Common myeloid progenitor, CD34-positive (primary cell): ENCODE measurements around the gene COQ5.
A peak's percentile ranks its signal among the peaks of the same experiment; 100 is the strongest.
"Not testable (repeated sequence)": the region's sequence is repeated elsewhere in the genome, so short reads cannot be mapped to it uniquely, and the experiment has no call there.

ENCODE experiments used
- CTCF ChIA-PET: fragments of 350-600 bp; sonication (Branson Sonifier 250); formaldehyde crosslinking; loops from one replicate; lab custom pipeline; 2021; ENCODE audit warnings: antibody characterized with exemption; lab: Charles Lee
- POLR2A ChIA-PET: fragments of 350-600 bp; sonication (Branson Sonifier 250); formaldehyde crosslinking; loops from one replicate; lab custom pipeline; 2021; ENCODE audit warnings: antibody characterized with exemption; lab: Charles Lee
- DNase-seq, 3 donors: peaks; one replicate each; pipeline versions ENCODE4 v3.0.0 to v3.0.0-alpha.2; 2013
- H3K27ac ChIP-seq, 2 experiments: 1 replicate in 1 of 2; 2 replicates in 1 of 2; pipeline ENCODE4 v1.7.0; 2013; ENCODE audit warnings: inconsistent platforms in 2 of 2, low read length in 2 of 2, mild to moderate bottlenecking in 2 of 2, low read depth in 1 of 2, moderate library complexity in 1 of 2; ENCODE audit not compliant: severe bottlenecking in 2 of 2, insufficient read depth in 1 of 2, poor library complexity in 1 of 2
- H3K27me3 ChIP-seq, 5 experiments: replicated peaks in 2 of 5; 1 replicate in 3 of 5; 2 replicates in 2 of 5; pipeline versions ENCODE4 v1.6.1 to v1.7.0; 2013; ENCODE audit warnings: low read length in 4 of 5, mild to moderate bottlenecking in 2 of 5, moderate library complexity in 2 of 5, inconsistent platforms in 1 of 5; ENCODE audit not compliant: insufficient read depth in 5 of 5, control insufficient read depth in 4 of 5
- H3K36me3 ChIP-seq, 4 experiments: 1 replicate in 2 of 4; 2 replicates in 2 of 4; pipeline versions ENCODE4 v1.6.1 to v1.7.0; 2013; ENCODE audit warnings: low read length in 3 of 4, control low read depth in 1 of 4, mild to moderate bottlenecking in 1 of 4; ENCODE audit not compliant: control insufficient read depth in 4 of 4, insufficient read depth in 4 of 4
- H3K4me1 ChIP-seq, 4 experiments: 1 replicate in 3 of 4; 2 replicates in 1 of 4; pipeline versions ENCODE4 v1.6.1 to v1.7.1; 2013; ENCODE audit warnings: low read length in 3 of 4, mild to moderate bottlenecking in 3 of 4, control low read depth in 1 of 4, inconsistent platforms in 1 of 4, moderate library complexity in 1 of 4; ENCODE audit not compliant: control insufficient read depth in 4 of 4, insufficient read depth in 4 of 4; ENCODE audit errors: control extremely low read depth in 1 of 4
- H3K4me3 ChIP-seq, 7 experiments: 1 replicate in 4 of 7; 2 replicates in 3 of 7; pipeline versions ENCODE4 v1.5.1 to v1.7.0; 2013; ENCODE audit warnings: mild to moderate bottlenecking in 7 of 7, low read length in 6 of 7, moderate library complexity in 6 of 7, inconsistent platforms in 2 of 7, low read depth in 2 of 7, control low read depth in 1 of 7; ENCODE audit not compliant: insufficient read depth in 4 of 7, control insufficient read depth in 1 of 7; ENCODE audit errors: extremely low read depth in 1 of 7
- H3K9me3 ChIP-seq, 5 experiments: 1 replicate in 4 of 5; 2 replicates in 1 of 5; pipeline versions ENCODE4 v1.6.1 to v1.7.1; 2013; ENCODE audit warnings: low read length in 4 of 5, mild to moderate bottlenecking in 2 of 5, inconsistent platforms in 1 of 5, low read depth in 1 of 5, moderate library complexity in 1 of 5; ENCODE audit not compliant: control insufficient read depth in 4 of 5, insufficient read depth in 2 of 5; ENCODE audit errors: control extremely low read depth in 1 of 5
- WGBS: methylation state at CpG from one replicate; pipeline ENCODE4 v1.1.5; 2013; ENCODE audit not compliant: insufficient coverage; 5-methylcytosine and 5-hydroxymethylcytosine counted together

Gene COQ5

DNA sequence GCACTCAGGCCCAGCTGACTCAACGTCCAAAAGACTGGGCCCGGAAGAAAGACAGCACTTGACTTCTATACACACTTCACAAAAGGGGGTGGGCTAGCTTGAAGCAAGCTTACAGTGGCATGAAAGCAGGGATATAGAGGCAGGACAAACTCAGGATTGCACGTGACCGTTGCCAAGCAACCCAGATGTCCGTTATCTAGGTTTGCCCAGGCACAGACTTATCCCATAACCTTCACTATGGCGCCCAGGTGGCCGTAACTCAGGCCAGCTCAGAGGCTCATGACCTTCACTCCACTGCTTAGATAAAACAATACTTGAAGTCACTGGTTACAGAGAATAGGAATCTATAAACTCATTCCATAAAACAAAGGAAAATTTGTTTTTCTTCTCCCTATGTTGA, 41.4 kb downstream of the COQ5 start:
- H3K27ac ChIP-seq, H3K4me3 ChIP-seq, H3K9me3 ChIP-seq, H3K27me3 ChIP-seq, DNase-seq, H3K4me1 ChIP-seq, POLR2A ChIA-PET: not testable (repeated sequence)
- peaks cover 0 to 14% (median 3%) of the 10 kb centered on the region in 4 experiments for H3K36me3 ChIP-seq
- CTCF ChIA-PET, result interaction anchor here (1.8 kb wide), 1 partner anchor 17 kb away, joined by 6 read pairs; the partner anchor contains the start of gene SRSF9
- WGBS, result 100% methylated on average over 5 of the region's 7 CpGs

DNA sequence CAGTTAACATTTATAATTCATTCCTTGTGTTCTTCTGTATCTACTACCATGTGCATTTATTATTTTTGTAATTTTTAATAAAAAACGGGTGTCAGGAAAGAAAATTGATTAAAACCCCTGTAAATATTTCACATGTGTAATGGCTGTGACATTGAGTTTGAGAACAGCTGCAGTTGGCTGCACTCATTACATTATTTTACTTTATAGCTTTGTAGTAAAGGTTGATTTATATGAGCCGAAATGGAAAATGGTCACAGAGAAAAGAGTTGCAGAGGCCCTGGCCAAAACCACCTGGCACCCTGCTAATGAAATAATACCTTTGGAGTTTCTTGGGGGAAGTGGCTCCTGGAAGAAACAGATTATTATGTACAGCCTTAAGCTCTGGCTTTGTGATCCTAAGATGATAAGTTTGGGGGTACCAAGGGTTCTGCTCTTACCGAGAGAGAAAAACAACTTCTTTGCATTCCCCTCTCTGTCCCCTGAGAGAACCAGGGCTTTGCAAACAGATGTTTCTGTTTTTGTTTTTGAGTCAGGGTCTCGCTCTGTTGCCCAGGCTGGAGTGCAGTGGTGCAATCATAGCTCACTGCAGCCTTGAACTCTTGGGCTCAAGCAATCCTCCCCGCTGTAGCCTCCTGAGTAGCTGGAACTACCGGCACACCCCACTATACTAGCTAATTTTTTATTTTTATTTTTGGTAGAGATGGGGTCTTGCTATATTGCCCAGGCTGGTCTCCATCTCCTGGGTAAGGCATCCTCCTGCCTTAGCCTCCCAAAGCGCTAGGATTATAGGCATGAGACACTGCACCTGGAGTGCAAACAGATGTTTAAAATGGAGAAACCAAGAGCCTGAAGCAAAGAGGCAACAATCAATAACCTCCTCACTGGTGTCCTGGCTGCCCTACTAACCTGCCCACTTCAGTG, 42.7 kb downstream of the COQ5 start:
- no peak for DNase-seq
- ChIA-PET POLR2A (no interaction called here), CTCF (interaction anchor here (0.8 to 1.5 kb wide), 3 partner anchors 9 to 46 kb away, joined by 3 to 4 read pairs (median 4); no protein-coding TSS in a partner anchor)
- no peak overlapping the region for H3K4me3 ChIP-seq
- H3K27ac ChIP-seq, result no peak overlapping the region
- 100% methylated on average over 3 of the region's 7 CpGs for WGBS
- H3K27me3 ChIP-seq, result no peaks in the 10 kb centered on the region
- no peaks in the 10 kb centered on the region for H3K9me3 ChIP-seq
- H3K4me1 ChIP-seq, result peaks cover 0 to 4% (median 1%) of the 10 kb centered on the region in 4 experiments
- H3K36me3 ChIP-seq, result peaks cover 0 to 10% (median 3%) of the 10 kb centered on the region in 4 experiments

- peaks cover 0 to 2% (median 0%) of the 10 kb centered on the region in 4 experiments for H3K36me3 ChIP-seq
- no peaks in the 10 kb centered on the region for H3K9me3 ChIP-seq
- H3K4me1 ChIP-seq, result peaks cover 0 to 6% (median 1%) of the 10 kb centered on the region in 4 experiments
- no peaks in the 10 kb centered on the region for H3K27me3 ChIP-seq
- H3K4me3 ChIP-seq, result no peak overlapping the region
- ChIA-PET POLR2A (interaction anchor here (0.7 kb wide), 2 partner anchors 282 to 609 kb away, joined by 3 to 4 read pairs; no protein-coding TSS in a partner anchor), CTCF (interaction anchor here (0.8 to 6.5 kb wide), 4 partner anchors 11 to 19 kb away, joined by 3 to 57 read pairs (median 3); partner anchors contain the start of gene SRSF9)
- 100% methylated on average over 1 of the region's 1 CpG for WGBS
- DNase-seq, result peak in 1 of 3 donors; percentile 13
- H3K27ac ChIP-seq, result peak overlapping the region in 1 of 2 experiments; percentile 56
These were observed 45.3 kb downstream of the COQ5 start for GRCh38 chr12:120483621-120484020.

GRCh38 chr12:120481022-120481767, 47.8 kb downstream of the COQ5 start:
- Histone ChIP-seq H3K27me3 (no peaks in the 10 kb centered on the region), H3K36me3 (peaks cover 0 to 2% (median 0%) of the 10 kb centered on the region in 4 experiments), H3K4me1 (peaks cover 0 to 9% (median 4%) of the 10 kb centered on the region in 4 experiments), H3K9me3 (no peaks in the 10 kb centered on the region), H3K4me3 (no peak overlapping the region), H3K27ac (no peak overlapping the region)
- POLR2A ChIA-PET, result interaction anchor here (0.6 kb wide), 1 partner anchor 15 kb away, joined by 7 read pairs; the partner anchor contains the start of gene DYNLL1
- peak in 2 of 3 donors; percentile 34 to 54 for DNase-seq
- CTCF ChIA-PET, result interaction anchor here (1.6 to 6.5 kb wide), 3 partner anchors 9 to 12 kb away, joined by 5 to 57 read pairs (median 8); partner anchors contain the start of gene SRSF9
- WGBS, result 96% methylated on average over 4 of the region's 9 CpGs

DNA sequence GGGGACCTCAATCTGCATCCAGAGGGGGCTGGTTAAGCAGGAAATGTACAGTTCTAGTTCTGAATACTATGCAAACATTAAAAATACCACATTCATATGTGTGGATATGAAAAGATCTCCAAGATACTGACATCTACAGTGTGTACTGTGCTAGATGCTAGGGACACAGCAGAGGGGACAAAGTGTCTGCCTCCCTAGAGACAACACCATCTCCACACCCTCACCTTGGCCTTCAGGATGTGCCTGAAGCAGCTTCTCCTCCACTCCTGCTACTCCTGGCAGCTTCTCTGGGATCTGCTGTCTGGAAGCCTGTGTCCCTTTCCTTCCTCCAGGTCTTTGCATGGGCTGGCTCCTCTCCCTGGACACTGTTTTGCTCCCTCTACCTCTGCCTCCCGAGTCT, 48.7 kb downstream of the COQ5 start:
- peaks cover 0 to 16% (median 6%) of the 10 kb centered on the region in 4 experiments for H3K4me1 ChIP-seq
- POLR2A ChIA-PET, result no interaction called here
- WGBS, result 100% methylated on average over 1 of the region's 1 CpG
- H3K9me3 ChIP-seq, result no peaks in the 10 kb centered on the region
- H3K27ac ChIP-seq, result no peak overlapping the region
- peaks cover 0 to 2% (median 0%) of the 10 kb centered on the region in 4 experiments for H3K36me3 ChIP-seq
- CTCF ChIA-PET, result interaction anchor here (0.9 to 6.5 kb wide), 4 partner anchors 10 to 22 kb away, joined by 3 to 57 read pairs (median 6); partner anchors contain the start of gene SRSF9
- H3K27me3 ChIP-seq, result no peaks in the 10 kb centered on the region
- no peak overlapping the region for H3K4me3 ChIP-seq
- DNase-seq, result no peak

- ChIA-PET CTCF (interaction anchor here (0.5 to 6.5 kb wide), 6 partner anchors 10 to 237 kb away, joined by 3 to 57 read pairs (median 5); partner anchors contain the start of gene SRSF9), POLR2A (no interaction called here)
- WGBS, result 100% methylated on average over 1 of the region's 1 CpG
- peaks cover 0 to 2% (median 0%) of the 10 kb centered on the region in 4 experiments for H3K36me3 ChIP-seq
- H3K9me3 ChIP-seq, result no peaks in the 10 kb centered on the region
- H3K27ac ChIP-seq, result no peak overlapping the region
- no peak overlapping the region for H3K4me3 ChIP-seq
- no peak for DNase-seq
- H3K4me1 ChIP-seq, result peaks cover 0 to 22% (median 10%) of the 10 kb centered on the region in 4 experiments
- no peaks in the 10 kb centered on the region for H3K27me3 ChIP-seq
These were observed 49.5 kb downstream of the COQ5 start for GRCh38 chr12:120479458-120479857.
